HL-60 (cell line): ENCODE measurements around the gene MYO6.

Experiments
- DNase-seq, 2 experiments: peaks; one replicate each; pipeline ENCODE4 v3.0.0-alpha.2; 2010 to 2020; ENCODE audit warnings: low read depth in 1 of 2, low spot score in 1 of 2
- H3K27ac ChIP-seq: fragments of 250-450 bp; sonication (Bioruptor Pico); replicated peaks from 2 replicates; pipeline ENCODE4 v1.5.1; 2020; ENCODE audit warnings: mild to moderate bottlenecking, moderate library complexity
- H3K27me3 ChIP-seq: fragments of 250-450 bp; sonication (Bioruptor Pico); 2 replicates; pipeline ENCODE4 v1.5.1; 2021; ENCODE audit warnings: mild to moderate bottlenecking, moderate library complexity; ENCODE audit not compliant: insufficient read depth, poor library complexity, severe bottlenecking
- H3K4me3 ChIP-seq: replicated peaks from 2 replicates; pipeline ENCODE4 v1.5.1; 2011; ENCODE audit warnings: mild to moderate bottlenecking, control low read depth, low read length; ENCODE audit not compliant: insufficient read depth
- GABPA ChIP-seq: IDR thresholded peaks from 2 replicates; pipeline ENCODE4 v1.6.1; 2012; ENCODE audit warnings: low read depth
- POLR2AphosphoS5 ChIP-seq: IDR thresholded peaks from 2 replicates; pipeline ENCODE4 v1.6.1; 2012; ENCODE audit warnings: low read depth
- SPI1 ChIP-seq: IDR thresholded peaks from 2 replicates; pipeline ENCODE4 v1.6.1; 2012; ENCODE audit warnings: low read depth, mild to moderate bottlenecking, borderline replicate concordance
- TF ChIP-seq, protein P1 (sequence below): IDR thresholded peaks from 2 replicates; pipeline ENCODE4 v1.6.1; 2012; ENCODE audit warnings: low read depth; ENCODE audit not compliant: insufficient replicate concordance
- TF ChIP-seq, protein P2 (sequence below): IDR thresholded peaks from one replicate; pipeline ENCODE4 v1.5.1; 2011; ENCODE audit warnings: low read length, control low read depth, inconsistent platforms; ENCODE audit not compliant: insufficient read depth

Gene MYO6

GRCh38 chr6:75856902-75857301 lies 107.9 kb downstream of the MYO6 start:
- Histone ChIP-seq H3K27ac (no peak overlapping the region), H3K4me3 (no peak overlapping the region), H3K27me3 (no peaks in the 10 kb centered on the region)
- no peak for DNase-seq
- no peak for TF ChIP-seq SPI1
- TF ChIP-seq, protein P1, sequence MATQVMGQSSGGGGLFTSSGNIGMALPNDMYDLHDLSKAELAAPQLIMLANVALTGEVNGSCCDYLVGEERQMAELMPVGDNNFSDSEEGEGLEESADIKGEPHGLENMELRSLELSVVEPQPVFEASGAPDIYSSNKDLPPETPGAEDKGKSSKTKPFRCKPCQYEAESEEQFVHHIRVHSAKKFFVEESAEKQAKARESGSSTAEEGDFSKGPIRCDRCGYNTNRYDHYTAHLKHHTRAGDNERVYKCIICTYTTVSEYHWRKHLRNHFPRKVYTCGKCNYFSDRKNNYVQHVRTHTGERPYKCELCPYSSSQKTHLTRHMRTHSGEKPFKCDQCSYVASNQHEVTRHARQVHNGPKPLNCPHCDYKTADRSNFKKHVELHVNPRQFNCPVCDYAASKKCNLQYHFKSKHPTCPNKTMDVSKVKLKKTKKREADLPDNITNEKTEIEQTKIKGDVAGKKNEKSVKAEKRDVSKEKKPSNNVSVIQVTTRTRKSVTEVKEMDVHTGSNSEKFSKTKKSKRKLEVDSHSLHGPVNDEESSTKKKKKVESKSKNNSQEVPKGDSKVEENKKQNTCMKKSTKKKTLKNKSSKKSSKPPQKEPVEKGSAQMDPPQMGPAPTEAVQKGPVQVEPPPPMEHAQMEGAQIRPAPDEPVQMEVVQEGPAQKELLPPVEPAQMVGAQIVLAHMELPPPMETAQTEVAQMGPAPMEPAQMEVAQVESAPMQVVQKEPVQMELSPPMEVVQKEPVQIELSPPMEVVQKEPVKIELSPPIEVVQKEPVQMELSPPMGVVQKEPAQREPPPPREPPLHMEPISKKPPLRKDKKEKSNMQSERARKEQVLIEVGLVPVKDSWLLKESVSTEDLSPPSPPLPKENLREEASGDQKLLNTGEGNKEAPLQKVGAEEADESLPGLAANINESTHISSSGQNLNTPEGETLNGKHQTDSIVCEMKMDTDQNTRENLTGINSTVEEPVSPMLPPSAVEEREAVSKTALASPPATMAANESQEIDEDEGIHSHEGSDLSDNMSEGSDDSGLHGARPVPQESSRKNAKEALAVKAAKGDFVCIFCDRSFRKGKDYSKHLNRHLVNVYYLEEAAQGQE = no peak
- no peak for TF ChIP-seq POLR2AphosphoS5
- TF ChIP-seq GABPA = no peak
- TF ChIP-seq, protein P2, sequence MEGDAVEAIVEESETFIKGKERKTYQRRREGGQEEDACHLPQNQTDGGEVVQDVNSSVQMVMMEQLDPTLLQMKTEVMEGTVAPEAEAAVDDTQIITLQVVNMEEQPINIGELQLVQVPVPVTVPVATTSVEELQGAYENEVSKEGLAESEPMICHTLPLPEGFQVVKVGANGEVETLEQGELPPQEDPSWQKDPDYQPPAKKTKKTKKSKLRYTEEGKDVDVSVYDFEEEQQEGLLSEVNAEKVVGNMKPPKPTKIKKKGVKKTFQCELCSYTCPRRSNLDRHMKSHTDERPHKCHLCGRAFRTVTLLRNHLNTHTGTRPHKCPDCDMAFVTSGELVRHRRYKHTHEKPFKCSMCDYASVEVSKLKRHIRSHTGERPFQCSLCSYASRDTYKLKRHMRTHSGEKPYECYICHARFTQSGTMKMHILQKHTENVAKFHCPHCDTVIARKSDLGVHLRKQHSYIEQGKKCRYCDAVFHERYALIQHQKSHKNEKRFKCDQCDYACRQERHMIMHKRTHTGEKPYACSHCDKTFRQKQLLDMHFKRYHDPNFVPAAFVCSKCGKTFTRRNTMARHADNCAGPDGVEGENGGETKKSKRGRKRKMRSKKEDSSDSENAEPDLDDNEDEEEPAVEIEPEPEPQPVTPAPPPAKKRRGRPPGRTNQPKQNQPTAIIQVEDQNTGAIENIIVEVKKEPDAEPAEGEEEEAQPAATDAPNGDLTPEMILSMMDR = no peak

- no peak overlapping the region for H3K27ac ChIP-seq
- DNase-seq = no peak
- no peak for TF ChIP-seq SPI1
- TF ChIP-seq, protein P2 = no peak
- TF ChIP-seq, protein P1 = no peak
- no peak for TF ChIP-seq POLR2AphosphoS5
- TF ChIP-seq GABPA = no peak
- no peak overlapping the region for H3K4me3 ChIP-seq
- H3K27me3 ChIP-seq = no peaks in the 10 kb centered on the region
Observed at GRCh38 chr6:75863001-75863400, 114.0 kb downstream of the MYO6 start.

GRCh38 chr6:75863784-75864183 lies 114.7 kb downstream of the MYO6 start:
- no peak overlapping the region for H3K4me3 ChIP-seq
- no peak overlapping the region for H3K27ac ChIP-seq
- no peak for DNase-seq
- TF ChIP-seq POLR2AphosphoS5 (no peak), SPI1 (no peak), GABPA (no peak)
- TF ChIP-seq, protein P2 = no peak
- TF ChIP-seq, protein P1 = no peak
- H3K27me3 ChIP-seq = no peaks in the 10 kb centered on the region
